NOMO-1 treated with DMSO at 0.1 percent for 48 hours (cell line): ENCODE data around the gene TRPM5.

Source experiments
- DNase-seq: peaks from one replicate; lab custom pipeline; 2025; ENCODE audit not compliant: unreplicated experiment; lab: John Stamatoyannopoulos, UW

The TRPM5 gene

GRCh38 chr11:2422461-2423156 lies 21.7 kb downstream of the TRPM5 start:
- no peak for DNase-seq

- no peak for DNase-seq
These were observed 22.3 kb downstream of the TRPM5 start for GRCh38 chr11:2421996-2422395.

GRCh38 chr11:2421226-2421994 lies 22.9 kb downstream of the TRPM5 start:
- DNase-seq, result no peak

- DNase-seq, result peak; percentile 72
These were observed 23.6 kb downstream of the TRPM5 start for GRCh38 chr11:2420502-2421225.

DNA sequence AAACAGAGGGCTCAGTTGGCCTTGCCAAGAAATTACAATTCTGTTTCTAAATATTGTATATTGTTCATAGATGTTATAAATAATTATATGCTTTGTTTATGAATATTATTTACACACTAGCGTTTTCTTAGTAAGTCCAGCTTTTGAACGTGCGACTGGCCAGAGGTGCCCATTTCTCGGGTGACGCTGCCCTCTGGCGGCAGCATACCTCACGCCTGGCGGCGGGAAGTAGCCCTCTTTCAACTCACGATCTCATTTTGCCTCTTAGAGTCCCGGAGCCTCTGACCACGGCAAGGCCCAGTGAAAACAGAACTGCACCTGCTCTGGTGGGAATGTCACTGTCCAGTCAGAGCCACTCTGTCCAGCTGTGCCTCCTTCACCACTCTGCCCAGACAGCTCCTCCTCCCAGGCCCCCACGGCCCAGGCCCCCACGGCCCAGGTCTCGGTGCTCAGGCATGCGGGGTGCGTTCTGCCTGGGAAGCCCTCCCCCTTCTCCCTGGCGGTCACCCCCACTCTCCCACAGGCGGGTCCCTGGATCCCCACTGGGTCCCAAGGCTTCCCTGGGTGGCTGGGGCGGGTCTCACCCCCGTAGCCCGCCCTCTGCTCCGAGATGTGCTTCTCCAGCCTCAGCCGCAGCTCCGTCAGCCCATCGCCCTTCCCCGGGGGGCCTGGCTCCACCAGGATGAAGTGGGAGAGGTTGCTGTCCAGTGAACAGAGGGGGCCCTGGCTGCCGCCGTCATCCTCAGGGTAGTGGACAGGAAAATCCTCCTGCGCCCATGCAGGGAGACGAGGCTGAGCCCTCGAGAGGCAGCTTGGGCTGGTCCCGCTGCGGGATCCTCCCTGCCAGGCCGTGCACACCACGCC lies 24.4 kb downstream of the TRPM5 start:
- DNase-seq, result peak; percentile 75

GRCh38 chr11:2418693-2419360 lies 25.5 kb downstream of the TRPM5 start:
- DNase-seq, result no peak

DNA sequence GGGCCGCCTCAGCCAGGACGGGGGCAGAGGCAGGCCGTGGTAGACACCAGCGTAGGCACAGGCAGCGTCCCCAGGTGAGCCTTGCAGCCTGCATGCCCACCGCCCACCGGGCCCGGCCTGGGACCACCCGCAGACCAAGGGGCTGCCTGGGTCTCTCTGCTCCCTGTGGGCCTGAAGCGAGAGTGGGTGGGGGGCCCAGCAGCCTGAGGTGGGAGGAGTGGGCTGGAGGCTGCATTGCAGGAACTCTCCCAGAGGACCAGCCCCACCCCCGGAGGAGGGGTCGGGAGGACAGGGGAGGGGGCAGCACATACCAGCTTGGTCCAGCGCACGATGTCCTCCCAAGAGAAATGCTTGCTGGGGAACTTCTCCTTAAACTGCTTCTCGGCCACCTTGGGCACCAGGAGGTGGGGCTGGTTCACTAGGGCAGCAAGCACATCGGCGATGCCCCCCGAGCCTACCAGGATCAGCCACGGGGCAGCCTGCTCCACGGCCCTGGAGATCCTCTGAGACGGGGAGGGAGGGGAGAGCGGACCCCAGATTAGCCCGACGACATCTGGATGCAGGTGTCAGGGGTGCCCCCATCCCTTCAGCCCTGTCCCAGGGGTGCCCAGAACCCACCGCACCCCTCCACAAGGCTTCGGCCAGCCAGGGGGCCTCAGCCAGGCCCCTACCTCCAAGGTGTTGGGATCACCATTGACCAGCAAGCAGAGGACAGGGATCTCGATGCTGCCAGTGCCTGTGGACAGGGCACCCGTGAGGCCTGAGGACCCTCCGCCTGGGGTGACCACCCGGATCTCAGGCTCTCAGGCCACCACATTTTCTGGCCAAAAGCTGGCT lies 26.2 kb downstream of the TRPM5 start:
- DNase-seq, result no peak

GRCh38 chr11:2416765-2417164 lies 27.5 kb downstream of the TRPM5 start:
- no peak for DNase-seq

DNA sequence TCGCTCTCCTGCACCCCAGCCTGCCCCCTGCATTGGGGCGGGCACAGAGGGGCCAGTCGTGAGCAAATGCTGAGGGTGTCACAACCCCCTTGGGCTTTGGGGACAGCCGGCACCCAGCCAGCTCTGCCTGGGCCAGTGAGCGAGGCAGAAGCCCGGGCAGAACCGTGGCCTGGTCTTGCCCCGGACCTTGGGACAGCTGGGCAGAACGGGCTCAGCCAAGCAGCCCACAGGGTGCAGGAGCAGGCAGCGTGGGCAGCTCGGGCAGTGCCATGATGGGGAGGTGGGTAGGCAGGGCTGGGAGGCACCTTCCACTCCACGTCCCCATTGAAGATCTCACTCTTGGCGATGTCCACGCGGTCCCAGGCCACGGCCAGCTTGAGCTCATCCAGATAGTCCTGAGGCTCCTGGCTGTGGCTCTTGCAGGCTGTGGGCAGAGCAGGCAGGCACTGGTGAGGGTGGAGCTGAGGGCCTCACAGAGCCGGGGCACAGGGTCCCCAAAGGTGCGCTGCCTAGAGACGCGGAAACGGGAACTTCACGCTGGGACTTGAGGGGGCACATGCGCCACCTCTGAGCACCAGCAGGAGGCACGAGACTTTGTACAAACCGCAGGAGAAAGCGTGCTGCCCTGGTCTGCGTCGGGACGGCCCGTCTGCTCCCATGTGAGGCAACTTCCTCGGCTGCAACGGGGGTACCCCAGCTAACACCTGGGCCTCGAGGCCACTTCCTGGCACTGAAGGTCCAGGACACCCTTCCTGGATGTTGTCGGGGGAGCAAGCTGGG lies 28.5 kb downstream of the TRPM5 start:
- DNase-seq, result no peak

GRCh38 chr11:2415171-2415570 lies 29.1 kb downstream of the TRPM5 start:
- DNase-seq, result no peak

GRCh38 chr11:2414616-2415015 lies 29.7 kb downstream of the TRPM5 start:
- DNase-seq, result no peak

DNA sequence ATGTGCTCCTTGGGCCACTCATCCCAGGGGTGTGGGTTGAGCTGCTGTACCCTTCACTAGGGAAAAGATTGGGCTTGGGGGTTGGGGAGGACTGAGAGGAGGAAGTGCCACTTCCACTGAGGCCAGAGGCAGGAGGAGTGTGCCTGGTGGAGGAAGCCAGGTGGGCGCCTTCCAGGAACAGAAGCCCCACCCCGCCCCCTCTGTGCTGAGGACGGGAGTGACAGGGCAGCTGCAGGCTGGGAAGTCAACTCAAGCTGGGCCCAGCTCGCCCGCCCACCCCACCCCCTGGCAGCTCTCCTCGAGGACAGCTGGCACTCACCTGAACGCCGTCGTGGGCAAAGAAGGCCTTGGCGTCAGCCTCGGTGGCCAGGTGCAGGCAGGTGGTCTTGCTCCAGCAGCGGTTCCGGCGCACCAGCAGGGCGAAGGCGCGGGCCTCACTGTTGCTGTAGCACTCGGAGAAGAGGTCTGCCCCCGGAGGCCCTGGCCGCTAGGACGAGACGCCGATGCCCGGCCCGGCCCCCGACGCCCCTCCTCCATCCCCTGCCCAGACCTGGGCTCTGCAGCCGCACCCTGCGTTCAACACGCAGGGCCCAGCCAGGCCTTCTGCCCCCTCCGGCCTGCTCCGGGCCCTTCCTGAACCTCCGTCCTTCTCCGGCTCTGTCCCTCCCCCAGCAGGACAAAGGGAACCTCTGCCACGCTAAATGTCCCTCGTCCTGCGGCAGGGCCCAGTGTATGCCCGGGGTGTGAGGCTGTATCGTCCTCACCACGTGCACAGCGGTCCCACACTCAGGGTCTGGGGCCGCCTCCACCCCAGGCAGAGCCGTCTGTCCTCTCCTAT lies 30.4 kb downstream of the TRPM5 start:
- DNase-seq, result no peak

GRCh38 chr11:2412323-2412722 lies 32.0 kb downstream of the TRPM5 start:
- DNase-seq, result no peak

DNA sequence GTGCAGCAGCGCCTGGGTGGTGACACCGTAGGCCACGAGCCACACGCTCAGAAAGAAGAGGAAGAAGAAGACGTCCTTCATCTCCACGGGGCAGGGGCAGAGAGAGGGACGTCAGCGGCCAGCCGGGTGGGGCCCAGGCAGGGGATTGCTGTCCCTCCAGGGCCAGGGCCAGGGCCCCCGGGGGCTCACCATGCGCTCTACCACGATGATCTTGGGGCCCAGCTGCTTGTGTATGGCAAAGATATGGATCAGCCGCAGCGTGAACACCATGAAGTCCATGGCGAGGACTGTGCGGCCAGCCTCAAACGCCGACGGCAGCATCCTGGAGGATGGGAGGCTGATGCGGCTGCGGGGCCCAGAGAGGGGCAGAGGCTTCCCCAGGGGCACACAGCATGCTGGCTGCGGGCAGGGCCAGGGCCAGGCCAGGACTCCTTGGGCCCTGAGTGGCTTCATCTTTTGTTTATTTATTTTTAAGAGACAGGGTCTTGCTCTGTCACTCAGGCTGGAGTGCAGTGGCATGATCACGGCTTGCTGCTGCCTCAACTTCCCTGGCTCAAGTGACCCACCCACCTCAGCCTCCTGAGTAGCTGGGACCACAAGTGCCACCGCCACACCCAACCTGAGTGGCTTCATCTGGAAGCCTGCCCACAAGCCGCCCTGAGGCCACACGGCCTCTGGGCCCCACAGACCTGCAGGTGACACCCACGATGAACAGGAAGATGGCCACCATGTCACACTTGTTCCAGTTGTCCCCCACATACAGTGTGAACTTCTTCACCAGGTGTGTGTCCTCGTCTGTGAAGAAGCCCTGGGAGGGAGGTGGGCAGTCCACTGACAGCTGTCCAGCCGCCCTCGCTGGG lies 32.6 kb downstream of the TRPM5 start:
- no peak for DNase-seq

DNA sequence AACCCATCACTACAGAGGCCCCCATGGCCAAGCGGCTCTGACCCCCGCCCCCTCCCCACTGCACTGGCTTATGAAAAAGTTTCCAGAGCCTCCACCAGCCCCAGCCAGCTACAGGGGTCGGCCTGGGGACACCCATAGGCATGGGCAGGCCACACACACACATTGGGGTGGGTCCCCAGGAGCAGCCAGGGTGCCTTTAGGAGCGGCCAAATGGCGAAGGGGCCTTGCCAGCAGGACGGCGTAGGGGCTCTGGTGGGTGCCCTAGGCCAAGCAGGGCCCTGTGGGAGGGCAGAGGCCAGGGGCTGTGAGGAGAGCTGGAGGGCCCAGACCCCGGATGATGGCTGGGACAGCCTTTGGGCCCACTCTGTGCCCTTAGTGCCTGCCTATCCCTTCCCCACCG lies 33.7 kb downstream of the TRPM5 start:
- DNase-seq, result no peak

DNA sequence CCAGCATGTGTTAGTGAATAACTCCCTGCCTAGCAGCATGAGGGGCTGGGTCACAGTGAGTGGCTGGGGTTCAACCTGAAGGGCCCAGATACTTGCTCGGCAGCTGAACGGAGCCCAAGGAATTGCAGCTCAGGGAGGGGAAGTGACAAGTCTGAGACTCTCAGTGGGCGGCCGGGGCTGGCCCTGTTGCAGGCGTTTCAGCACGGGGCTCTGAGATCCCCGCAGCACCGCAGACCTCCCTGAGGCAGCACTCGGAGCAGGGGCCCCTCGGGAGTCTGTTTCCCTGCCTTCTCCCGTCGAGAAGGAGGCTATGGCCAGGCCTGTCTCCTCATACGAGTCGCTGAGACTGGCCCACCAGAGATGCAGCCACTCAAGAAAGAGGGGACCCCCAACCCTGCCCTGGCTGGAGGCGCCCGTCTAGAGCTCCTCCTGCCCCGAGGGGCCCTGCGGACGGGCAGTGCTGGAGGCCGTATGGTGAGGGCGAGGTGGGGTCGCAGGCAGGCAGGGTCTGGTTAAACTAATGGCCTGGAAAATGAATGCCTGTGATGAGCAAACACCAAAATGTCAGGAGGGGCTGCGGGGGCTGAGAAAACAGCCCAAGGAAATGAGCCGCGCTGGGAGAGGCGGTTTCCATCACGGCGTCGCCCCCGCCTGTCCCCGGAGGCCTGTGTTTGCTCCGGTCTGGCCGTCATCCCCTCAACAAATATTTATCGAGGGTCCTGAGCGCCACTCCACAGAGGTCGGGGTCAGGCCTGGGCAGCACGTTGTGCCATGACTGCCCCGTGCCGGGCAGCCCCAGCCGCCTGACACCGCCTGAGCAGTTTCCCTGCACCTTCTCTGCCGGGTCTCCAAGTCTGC lies 34.5 kb downstream of the TRPM5 start:
- DNase-seq, result no peak
